Hepatocyte (in vitro differentiated cells): Measurements from ENCODE around the gene RAPGEF5. TPM values are rescaled to one million over a fixed set of nuclear protein-coding genes. Genes with fewer than 3 reads are reported as not detected.

Experiments used
- DNase-seq: peaks from one replicate; pipeline ENCODE4 v3.0.0-alpha.2; 2016; ENCODE audit warnings: low spot score
- H2AFZ ChIP-seq: fragments of 200-600 bp; sonication (generic); 2 replicates; pipeline ENCODE4 v1.6.0; 2016; ENCODE audit warnings: antibody characterized with exemption, mild to moderate bottlenecking
- H3K27ac ChIP-seq: fragments of 200-600 bp; sonication (generic); 2 replicates; pipeline ENCODE4 v1.5.1; 2016; ENCODE audit warnings: mild to moderate bottlenecking
- H3K27me3 ChIP-seq: fragments of 200-600 bp; sonication (generic); 2 replicates; pipeline ENCODE4 v1.6.1; 2016
- H3K36me3 ChIP-seq: fragments of 200-600 bp; sonication (generic); replicated peaks from 2 replicates; pipeline ENCODE4 v1.5.1; 2016; ENCODE audit warnings: low read depth; ENCODE audit not compliant: insufficient read depth
- H3K4me1 ChIP-seq: fragments of 200-600 bp; sonication (generic); 2 replicates; pipeline ENCODE4 v1.5.1; 2016; ENCODE audit warnings: mild to moderate bottlenecking, moderate library complexity; ENCODE audit not compliant: insufficient read depth
- H3K4me2 ChIP-seq: fragments of 200-600 bp; sonication (generic); 2 replicates; pipeline ENCODE4 v1.6.0; 2016
- H3K4me3 ChIP-seq: fragments of 200-600 bp; sonication (generic); 2 replicates; pipeline ENCODE4 v1.5.1; 2016; ENCODE audit warnings: mild to moderate bottlenecking
- H3K79me2 ChIP-seq: fragments of 200-600 bp; sonication (generic); 2 replicates; pipeline ENCODE4 v1.6.0; 2017; ENCODE audit warnings: mild to moderate bottlenecking
- H3K9me2 ChIP-seq: fragments of 200-600 bp; sonication (generic); replicated peaks from 2 replicates; pipeline ENCODE4 v1.6.0; 2017; ENCODE audit warnings: mild to moderate bottlenecking; ENCODE audit not compliant: insufficient read depth
- H3K9me3 ChIP-seq: fragments of 200-600 bp; sonication (generic); 2 replicates; pipeline ENCODE4 v1.5.1; 2016; ENCODE audit warnings: low read depth, mild to moderate bottlenecking
- H4K20me1 ChIP-seq: fragments of 200-600 bp; sonication (generic); 2 replicates; pipeline ENCODE4 v1.6.0; 2016; ENCODE audit warnings: mild to moderate bottlenecking; ENCODE audit not compliant: insufficient read depth, poor library complexity, severe bottlenecking
- CTCF ChIP-seq: fragments of 200-600 bp; sonication (generic); IDR thresholded peaks from 2 replicates; pipeline ENCODE4 v1.5.1; 2016; ENCODE audit warnings: antibody characterized with exemption, mild to moderate bottlenecking; ENCODE audit not compliant: poor library complexity
- EZH2 ChIP-seq: fragments of 200-600 bp; sonication (generic); IDR thresholded peaks from 2 replicates; pipeline ENCODE4 v1.6.1; 2016; ENCODE audit warnings: antibody characterized with exemption, mild to moderate bottlenecking, borderline replicate concordance
- EZH2phosphoT487 ChIP-seq: fragments of 200-600 bp; sonication (generic); IDR thresholded peaks from one replicate; pipeline ENCODE4 v1.6.1; 2018; ENCODE audit warnings: antibody characterized with exemption, mild to moderate bottlenecking, low read depth, moderate library complexity; ENCODE audit not compliant: unreplicated experiment, severe bottlenecking
- WGBS: methylation state at CpG from one replicate; pipeline ENCODE4 v1.1.6; 2016; ENCODE audit warnings: low lambda C conversion rate; ENCODE audit errors: missing lambda C conversion rate; 5-methylcytosine and 5-hydroxymethylcytosine counted together
- polyA plus RNA-seq: library from polyadenylated mRNA; unstranded; fragments of >200 nt; fragmentation: Nextera tagmentation; extraction: Ambion mirVana; gene quantifications from 2 replicates; pipeline ENCODE4 v1.2.1, GENCODE V29; 2016
- total RNA-seq: library from RNA; depleted of rRNA; stranded (reverse); fragments of >200 nt; gene quantifications from 2 replicates; pipeline ENCODE4 v1.2.3, GENCODE V29; 2014

RAPGEF5 gene
- total and polyA plus RNA-seq, 2 experiments from 2014 or later = 5.2 to 14.5 TPM

GRCh38 chr7:22338877-22339276 is 18.1 kb downstream of the RAPGEF5 start:
- no peaks in the 10 kb centered on the region for H3K9me3 ChIP-seq
- no peak for DNase-seq
- no peaks in the 10 kb centered on the region for H4K20me1 ChIP-seq
- H3K4me3 ChIP-seq = no peak overlapping the region
- H3K36me3 ChIP-seq = no peaks in the 10 kb centered on the region
- peaks cover 53% of the 10 kb centered on the region for H3K79me2 ChIP-seq
- H3K9me2 ChIP-seq = no peaks in the 10 kb centered on the region
- TF ChIP-seq CTCF = no peak
- TF ChIP-seq EZH2 = no peak
- TF ChIP-seq EZH2phosphoT487 = no peak
- no peaks in the 10 kb centered on the region for H3K27me3 ChIP-seq
- no peak overlapping the region for H3K4me2 ChIP-seq
- no peak overlapping the region for H3K27ac ChIP-seq
- no peak overlapping the region for H2AFZ ChIP-seq
- 68% methylated on average over 7 of the region's 7 CpGs for WGBS
- H3K4me1 ChIP-seq = peaks cover 10% of the 10 kb centered on the region

DNA sequence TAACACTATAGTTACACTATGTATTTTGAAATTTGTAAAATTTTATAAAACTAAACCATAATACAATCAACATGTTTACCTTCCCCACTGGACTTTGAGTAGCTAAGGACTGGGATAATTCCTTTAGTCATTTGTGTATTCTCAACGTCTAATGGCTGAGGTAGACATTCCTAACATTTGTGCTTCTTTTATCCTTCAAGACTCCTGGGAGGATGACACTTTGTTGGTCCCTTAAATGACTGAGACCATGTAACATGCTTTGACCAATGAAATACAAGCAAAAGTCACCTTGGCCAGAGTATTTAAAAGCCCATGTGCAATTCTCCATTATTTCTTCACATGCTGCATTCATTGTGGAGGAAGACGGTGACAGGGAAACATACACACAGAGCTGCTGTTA is 18.5 kb downstream of the RAPGEF5 start:
- Histone ChIP-seq H3K79me2 (peaks cover 52% of the 10 kb centered on the region), H3K27ac (no peak overlapping the region), H3K4me1 (peaks cover 10% of the 10 kb centered on the region), H3K4me2 (no peak overlapping the region), H3K9me2 (no peaks in the 10 kb centered on the region), H3K36me3 (no peaks in the 10 kb centered on the region), H2AFZ (no peak overlapping the region), H3K27me3 (no peaks in the 10 kb centered on the region), H3K9me3 (no peaks in the 10 kb centered on the region), H4K20me1 (no peaks in the 10 kb centered on the region), H3K4me3 (no peak overlapping the region)
- 55% methylated on average over 2 of the region's 2 CpGs for WGBS
- DNase-seq = no peak
- TF ChIP-seq CTCF (no peak), EZH2 (no peak), EZH2phosphoT487 (no peak)

DNA sequence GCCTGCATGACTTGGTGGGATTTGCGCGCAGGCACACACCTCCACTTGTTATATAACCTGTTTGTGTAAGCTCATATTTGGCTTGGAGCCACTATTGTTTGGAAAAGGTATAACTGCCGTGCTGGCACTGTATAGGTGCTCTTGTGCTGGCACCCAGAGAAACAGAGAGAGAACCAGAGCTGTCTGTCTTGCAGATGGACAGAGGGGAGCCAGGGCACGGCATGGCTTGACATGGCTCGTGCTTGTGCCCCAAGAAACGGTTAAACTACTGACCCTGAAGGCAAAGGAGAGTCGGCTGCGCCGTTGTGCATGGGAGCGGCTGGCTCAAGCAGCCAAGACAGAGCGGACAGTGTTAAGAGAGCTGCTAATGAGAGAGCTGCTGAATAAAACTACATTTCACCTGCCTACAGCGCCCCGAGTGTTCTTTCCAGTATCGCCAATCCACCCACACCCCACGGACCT is 23.2 kb downstream of the RAPGEF5 start:
- Histone ChIP-seq H3K27me3 (no peaks in the 10 kb centered on the region), H3K4me1 (peaks cover 8% of the 10 kb centered on the region), H3K9me2 (no peaks in the 10 kb centered on the region), H4K20me1 (no peaks in the 10 kb centered on the region), H2AFZ (no peak overlapping the region), H3K4me2 (no peak overlapping the region), H3K4me3 (no peak overlapping the region), H3K79me2 (peaks cover 28% of the 10 kb centered on the region), H3K27ac (no peak overlapping the region), H3K9me3 (no peaks in the 10 kb centered on the region), H3K36me3 (no peaks in the 10 kb centered on the region)
- TF ChIP-seq CTCF (no peak), EZH2phosphoT487 (no peak), EZH2 (no peak)
- DNase-seq = no peak
- 86% methylated on average over 15 of the region's 15 CpGs for WGBS

DNA sequence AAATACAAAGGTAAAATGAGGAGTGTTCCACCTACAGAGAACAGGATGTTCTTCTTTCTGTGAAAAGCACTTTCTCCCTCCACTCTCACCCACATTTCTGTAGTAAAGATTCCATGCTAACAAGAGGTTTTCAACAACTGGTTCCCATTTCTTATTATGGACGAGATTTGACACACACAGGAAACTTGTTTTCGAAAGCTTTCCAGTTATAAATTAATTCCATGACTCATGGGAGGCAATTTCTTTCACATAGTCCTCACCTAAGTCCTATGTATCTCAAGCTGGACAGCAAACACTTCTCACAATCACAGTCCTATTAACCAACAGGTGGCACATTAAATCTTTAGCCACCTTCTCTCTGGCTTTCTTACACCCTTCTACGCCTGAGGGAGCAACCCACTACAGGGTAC is 24.5 kb downstream of the RAPGEF5 start:
- peaks cover 38% of the 10 kb centered on the region for H3K79me2 ChIP-seq
- H3K27me3 ChIP-seq = no peaks in the 10 kb centered on the region
- H3K9me3 ChIP-seq = no peaks in the 10 kb centered on the region
- H4K20me1 ChIP-seq = no peaks in the 10 kb centered on the region
- DNase-seq = no peak
- H2AFZ ChIP-seq = no peak overlapping the region
- no peak overlapping the region for H3K4me2 ChIP-seq
- H3K4me1 ChIP-seq = peaks cover 6% of the 10 kb centered on the region
- H3K27ac ChIP-seq = peak overlapping the region; percentile 15
- H3K36me3 ChIP-seq = no peaks in the 10 kb centered on the region
- no peak overlapping the region for H3K4me3 ChIP-seq
- 51% methylated on average over 3 of the region's 3 CpGs for WGBS
- no peak for TF ChIP-seq CTCF
- TF ChIP-seq EZH2phosphoT487 = no peak
- no peak for TF ChIP-seq EZH2
- H3K9me2 ChIP-seq = no peaks in the 10 kb centered on the region
